AG10803 (cell line): ENCODE data around the gene TCF7L2.

Experiments
- DNase-seq: peaks from one replicate; pipeline ENCODE4 v3.0.0; 2010; ENCODE audit warnings: low read depth
- H3K4me3 ChIP-seq: 2 replicates; pipeline ENCODE4 v1.5.1; 2011; ENCODE audit warnings: mild to moderate bottlenecking, low read length, control low read depth
- TF ChIP-seq, protein P1 (sequence below): conservative IDR thresholded peaks from 2 replicates; pipeline ENCODE4 v1.5.1; 2011; ENCODE audit warnings: mild to moderate bottlenecking, low read length, control low read depth, inconsistent platforms

Gene TCF7L2

DNA sequence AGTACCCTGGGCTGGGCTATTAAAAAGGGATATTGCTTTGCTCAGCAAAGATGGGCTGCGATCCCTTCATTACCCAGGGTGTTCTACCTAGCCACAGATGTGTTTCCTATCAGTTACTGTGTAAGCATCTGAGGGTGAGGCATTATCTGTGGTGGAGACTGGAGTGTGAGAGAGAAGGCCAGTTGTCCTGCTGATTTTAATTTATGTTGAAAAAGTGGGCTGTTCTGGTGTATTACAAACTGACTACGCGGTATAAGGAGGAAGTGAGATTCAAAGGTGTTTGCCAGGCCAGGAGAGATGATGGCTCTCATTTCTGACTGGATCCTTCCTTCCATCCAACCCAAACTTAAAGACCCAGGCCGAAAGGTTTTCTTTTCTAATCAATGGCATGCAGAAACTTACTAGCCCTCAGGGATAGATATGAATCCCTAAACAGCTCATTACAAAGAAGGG, 7.6 kb downstream of the TCF7L2 start:
- TF ChIP-seq, protein P1, sequence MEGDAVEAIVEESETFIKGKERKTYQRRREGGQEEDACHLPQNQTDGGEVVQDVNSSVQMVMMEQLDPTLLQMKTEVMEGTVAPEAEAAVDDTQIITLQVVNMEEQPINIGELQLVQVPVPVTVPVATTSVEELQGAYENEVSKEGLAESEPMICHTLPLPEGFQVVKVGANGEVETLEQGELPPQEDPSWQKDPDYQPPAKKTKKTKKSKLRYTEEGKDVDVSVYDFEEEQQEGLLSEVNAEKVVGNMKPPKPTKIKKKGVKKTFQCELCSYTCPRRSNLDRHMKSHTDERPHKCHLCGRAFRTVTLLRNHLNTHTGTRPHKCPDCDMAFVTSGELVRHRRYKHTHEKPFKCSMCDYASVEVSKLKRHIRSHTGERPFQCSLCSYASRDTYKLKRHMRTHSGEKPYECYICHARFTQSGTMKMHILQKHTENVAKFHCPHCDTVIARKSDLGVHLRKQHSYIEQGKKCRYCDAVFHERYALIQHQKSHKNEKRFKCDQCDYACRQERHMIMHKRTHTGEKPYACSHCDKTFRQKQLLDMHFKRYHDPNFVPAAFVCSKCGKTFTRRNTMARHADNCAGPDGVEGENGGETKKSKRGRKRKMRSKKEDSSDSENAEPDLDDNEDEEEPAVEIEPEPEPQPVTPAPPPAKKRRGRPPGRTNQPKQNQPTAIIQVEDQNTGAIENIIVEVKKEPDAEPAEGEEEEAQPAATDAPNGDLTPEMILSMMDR: no peak
- H3K4me3 ChIP-seq: peak overlapping the region; percentile 34
- DNase-seq: no peak

- TF ChIP-seq, protein P1: no peak
- H3K4me3 ChIP-seq: peak overlapping the region; percentile 34
- DNase-seq: peak; percentile 97
These were observed 8.4 kb downstream of the TCF7L2 start for GRCh38 chr10:112958275-112958995.

GRCh38 chr10:112959207-112959838, 9.3 kb downstream of the TCF7L2 start:
- peak; percentile 68 for DNase-seq
- no peak overlapping the region for H3K4me3 ChIP-seq
- TF ChIP-seq, protein P1: no peak

- no peak for DNase-seq
- no peak overlapping the region for H3K4me3 ChIP-seq
- TF ChIP-seq, protein P1: no peak
These were observed 10.2 kb downstream of the TCF7L2 start for GRCh38 chr10:112960151-112960681.

- no peak for DNase-seq
- TF ChIP-seq, protein P1: no peak
- H3K4me3 ChIP-seq: no peak overlapping the region
These were observed 11.6 kb downstream of the TCF7L2 start for GRCh38 chr10:112961609-112962008.

- TF ChIP-seq, protein P1: no peak
- no peak overlapping the region for H3K4me3 ChIP-seq
- DNase-seq: no peak
These were observed 12.3 kb downstream of the TCF7L2 start for GRCh38 chr10:112962343-112962742.
